SW480 (cell line): Measurements from ENCODE around the gene GJB4.
"Not testable (repeated sequence)": the region's sequence is repeated elsewhere in the genome, so short reads cannot be mapped to it uniquely, and the experiment has no call there.

Experiments
- DNase-seq: peaks from one replicate; pipeline ENCODE4 v3.0.0-alpha.2; 2016; ENCODE audit warnings: low spot score

Gene GJB4

DNA sequence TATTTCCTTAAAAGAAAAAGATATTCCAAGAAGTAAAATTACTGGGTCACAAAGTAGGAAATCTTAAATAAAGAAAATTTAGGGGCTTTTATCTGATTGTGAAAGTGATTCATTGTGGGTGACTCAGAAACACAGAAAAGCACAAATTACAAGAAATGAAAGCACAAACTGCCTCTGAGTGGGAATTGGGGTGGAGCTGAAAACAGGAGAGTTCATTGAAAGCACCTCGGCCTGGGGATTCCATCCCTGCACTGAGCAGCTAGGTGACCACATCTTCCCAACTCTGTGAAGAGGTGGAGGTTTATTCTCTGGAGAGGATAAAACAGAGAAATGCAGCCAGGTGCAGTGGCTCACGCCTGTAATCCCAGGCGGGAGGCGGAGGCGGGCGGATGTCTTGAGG is 40.7 kb downstream of the GJB4 start:
- DNase-seq, result no peak

DNA sequence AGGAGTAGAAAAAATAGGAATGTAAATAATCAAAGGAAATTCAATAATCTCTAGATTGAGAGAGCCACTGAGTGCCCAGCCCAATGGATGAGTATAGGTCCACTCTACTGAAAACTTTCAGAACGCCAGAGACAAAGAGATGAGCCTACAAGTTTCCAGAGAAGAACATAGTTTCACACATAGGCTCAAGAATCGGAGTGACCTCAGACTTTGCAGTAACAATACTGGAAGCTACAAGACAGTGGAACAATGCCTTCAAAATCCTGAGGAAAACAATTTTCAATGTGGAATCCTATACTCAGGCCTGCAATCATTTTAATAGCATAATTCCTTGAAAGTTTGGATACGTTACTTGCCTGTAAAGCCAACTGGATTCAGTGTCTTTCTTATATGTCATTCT is 44.2 kb downstream of the GJB4 start:
- DNase-seq, result no peak

DNA sequence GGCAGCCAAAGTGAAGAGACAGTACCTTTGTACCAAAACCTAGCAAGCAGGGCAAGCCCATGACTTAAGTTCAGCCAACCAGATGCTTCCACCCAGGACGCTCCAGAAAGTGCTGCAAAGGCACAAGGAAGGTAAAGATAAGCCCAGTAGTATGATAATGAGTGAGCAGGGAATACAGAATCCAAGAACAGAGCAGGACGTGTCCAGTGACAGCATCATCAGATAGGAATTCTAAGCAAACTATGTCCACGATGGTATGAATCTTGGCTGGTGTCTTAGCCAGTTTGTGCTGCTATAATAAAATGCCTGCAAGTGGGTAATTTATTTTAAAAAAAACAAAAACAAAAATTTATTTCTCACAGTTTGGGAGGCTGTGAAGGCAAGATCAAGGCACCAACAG is 46.9 kb downstream of the GJB4 start:
- no peak for DNase-seq

DNA sequence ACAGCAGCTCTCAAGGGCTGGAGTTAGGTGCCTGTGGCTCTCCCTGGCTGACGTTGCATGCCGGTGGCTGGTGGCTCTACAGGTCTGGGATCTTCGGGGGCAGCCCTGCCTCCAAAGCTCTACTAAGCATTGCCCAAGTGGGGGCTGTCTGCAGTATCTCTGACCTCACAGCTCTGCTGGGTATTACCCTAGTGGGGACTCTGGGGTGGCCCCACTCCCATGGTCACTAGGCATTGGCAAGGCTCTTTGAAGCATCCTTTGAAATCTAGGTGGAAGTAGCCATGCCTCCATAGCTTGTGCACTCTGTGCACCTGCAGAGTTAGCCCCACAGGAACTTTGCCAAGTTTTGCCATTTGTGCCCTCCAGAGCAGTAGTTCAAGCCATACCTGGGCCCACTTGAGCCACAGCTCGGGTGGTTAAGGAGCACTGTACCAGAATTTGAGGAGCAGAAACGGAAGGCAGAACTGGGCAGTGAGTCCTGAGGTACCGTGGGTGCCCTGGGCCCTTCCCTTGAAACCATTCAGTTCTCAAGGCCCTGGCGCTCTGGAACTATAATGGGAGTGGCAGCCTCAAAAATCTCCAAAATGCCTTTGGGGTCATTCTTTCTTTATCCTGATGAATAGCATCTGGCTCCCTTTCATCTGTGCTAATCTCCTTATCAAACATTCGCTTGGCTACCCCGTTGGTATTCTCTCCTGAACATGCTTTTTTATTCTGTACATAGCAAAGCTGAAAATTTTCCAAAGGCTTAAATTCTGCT is 48.7 kb downstream of the GJB4 start:
- DNase-seq, result peak; percentile 27

DNA sequence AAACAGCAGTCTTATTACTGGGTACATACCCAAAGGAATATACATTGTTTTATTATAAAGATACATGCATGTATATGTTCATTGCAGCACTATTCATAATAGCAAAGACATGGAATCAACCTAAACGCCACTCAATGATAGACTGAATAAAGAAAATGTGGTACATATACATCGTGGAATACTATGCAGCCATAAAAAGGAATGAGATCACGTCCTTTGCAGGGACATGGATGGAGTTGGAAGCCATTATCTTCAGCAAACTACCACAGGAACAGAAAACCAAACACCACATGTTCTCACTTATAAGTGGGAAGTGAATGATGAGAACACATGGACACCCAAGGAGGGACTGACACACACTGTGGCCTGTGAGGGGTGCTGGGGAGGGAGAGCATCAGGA is 51.2 kb downstream of the GJB4 start:
- DNase-seq, result not testable (repeated sequence)
